GM18505 (cell line): ENCODE measurements around the gene VEGFB.

Experiments
- ATAC-seq: cut with Tn5 transposase; IDR thresholded peaks from one replicate; pipeline ENCODE4 v1.9.1; 2021; ENCODE audit not compliant: unreplicated experiment
- POLR2A ChIP-seq: IDR thresholded peaks from 4 replicates; pipeline ENCODE4 v1.6.1; 2011; ENCODE audit warnings: borderline replicate concordance; ENCODE audit not compliant: insufficient read depth, insufficient read length; ENCODE audit errors: extremely low read depth

Gene VEGFB

DNA sequence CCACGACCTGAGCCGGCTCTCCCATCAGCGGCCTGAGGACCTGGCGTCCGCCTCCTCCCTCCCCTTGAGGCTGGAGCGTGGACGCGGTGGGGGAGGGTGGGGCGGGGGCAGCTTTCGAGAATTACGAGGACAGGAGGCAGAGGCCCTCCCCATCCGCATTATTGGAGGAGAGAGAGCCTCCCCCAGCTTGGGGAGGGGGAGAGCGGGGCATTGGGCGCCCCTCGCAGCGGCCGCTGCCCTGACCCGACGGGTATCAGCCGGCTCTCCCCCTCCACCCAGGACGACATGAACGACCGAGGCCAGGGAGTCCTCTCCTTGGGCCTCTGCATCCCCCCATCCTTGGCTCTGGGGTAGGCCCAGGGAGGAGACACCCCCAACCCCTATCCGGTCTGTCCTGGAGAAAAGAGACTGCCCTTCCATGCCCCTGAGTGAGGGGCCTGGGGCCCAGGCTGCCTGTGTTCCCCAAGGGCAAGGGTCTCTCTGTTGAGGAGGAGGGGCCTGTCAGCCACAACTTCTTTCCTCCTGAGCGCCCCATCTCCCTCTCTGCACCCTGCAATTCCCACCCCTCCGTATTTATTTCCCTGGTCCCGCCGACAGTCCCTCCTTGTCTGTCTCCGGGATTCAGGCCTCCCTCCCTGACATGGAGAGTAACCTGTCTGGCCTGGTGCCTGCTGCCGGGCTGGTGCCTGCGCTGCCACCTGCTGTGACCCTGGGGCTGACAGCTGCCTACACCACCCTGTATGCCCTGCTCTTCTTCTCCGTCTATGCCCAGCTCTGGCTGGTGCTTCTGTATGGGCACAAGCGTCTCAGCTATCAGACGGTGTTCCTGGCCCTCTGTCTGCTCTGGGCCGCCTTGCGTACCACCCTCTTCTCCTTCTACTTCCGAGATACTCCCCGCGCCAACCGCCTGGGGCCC lies 51.8 kb downstream of the VEGFB start:
- ATAC-seq, result no peak
- TF ChIP-seq POLR2A, result no peak

DNA sequence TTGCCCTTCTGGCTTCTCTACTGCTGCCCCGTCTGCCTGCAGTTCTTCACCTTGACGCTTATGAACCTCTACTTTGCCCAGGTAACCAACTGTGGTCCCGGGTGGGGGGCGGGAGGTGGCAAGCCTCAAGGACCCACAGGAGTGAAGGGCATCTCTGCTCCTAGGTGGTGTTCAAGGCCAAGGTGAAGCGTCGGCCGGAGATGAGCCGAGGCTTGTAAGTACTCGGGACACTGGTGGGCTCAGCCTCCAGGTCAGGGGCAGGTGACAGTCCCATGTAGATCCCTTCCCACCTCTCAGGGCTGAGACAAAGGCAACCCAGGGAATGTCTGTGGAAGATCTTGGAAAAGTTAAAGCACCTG lies 52.4 kb downstream of the VEGFB start:
- no peak for ATAC-seq
- TF ChIP-seq POLR2A, result no peak

DNA sequence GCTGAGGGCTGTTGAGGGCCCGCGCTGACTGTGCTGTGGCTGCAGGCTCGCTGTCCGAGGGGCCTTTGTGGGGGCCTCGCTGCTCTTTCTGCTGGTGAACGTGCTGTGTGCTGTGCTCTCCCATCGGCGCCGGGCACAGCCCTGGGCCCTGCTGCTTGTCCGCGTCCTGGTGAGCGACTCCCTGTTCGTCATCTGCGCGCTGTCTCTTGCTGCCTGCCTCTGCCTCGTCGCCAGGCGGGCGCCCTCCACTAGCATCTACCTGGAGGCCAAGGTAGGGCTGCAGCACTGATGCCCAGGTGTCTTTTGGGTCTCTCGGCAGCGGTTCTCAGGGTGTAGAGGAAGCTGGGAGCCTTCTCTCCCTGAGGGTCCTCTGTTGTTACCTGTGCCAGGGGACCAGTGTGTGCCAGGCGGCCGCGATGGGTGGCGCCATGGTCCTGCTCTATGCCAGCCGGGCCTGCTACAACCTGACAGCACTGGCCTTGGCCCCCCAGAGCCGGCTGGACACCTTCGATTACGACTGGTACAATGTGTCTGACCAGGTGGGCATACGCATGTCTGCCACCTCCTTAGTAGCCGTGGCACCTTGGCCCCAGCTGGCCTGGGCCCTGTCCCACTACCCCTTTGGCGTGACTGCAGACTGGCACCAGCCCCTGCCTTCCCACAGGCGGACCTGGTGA lies 53.4 kb downstream of the VEGFB start:
- no peak for ATAC-seq
- no peak for TF ChIP-seq POLR2A

DNA sequence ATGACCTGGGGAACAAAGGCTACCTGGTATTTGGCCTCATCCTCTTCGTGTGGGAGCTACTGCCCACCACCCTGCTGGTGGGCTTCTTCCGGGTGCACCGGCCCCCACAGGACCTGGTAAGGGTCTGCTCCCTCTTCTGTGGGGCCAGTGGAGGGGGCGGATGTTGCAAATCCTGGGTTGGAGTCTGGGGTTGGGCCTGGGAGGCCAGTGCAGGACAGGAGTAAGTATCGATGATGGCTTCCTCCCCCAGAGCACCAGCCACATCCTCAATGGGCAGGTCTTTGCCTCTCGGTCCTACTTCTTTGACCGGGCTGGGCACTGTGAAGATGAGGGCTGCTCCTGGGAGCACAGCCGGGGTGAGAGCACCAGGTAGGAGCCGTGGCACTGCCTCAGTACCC lies 54.0 kb downstream of the VEGFB start:
- no peak for TF ChIP-seq POLR2A
- no peak for ATAC-seq
